HEK293T (cell line): ENCODE data around the gene MS4A1.
"Not testable (repeated sequence)": the region's sequence is repeated elsewhere in the genome, so short reads cannot be mapped to it uniquely, and the experiment has no call there.

ENCODE experiments used
- CTCF ChIA-PET: fragments of 350-600 bp; formaldehyde crosslinking; extraction: SDS; loops from one replicate; lab custom pipeline; 2021; ENCODE audit warnings: antibody characterized with exemption, inconsistent platforms; lab: Yijun Ruan, JAX
- POLR2A ChIA-PET: fragments of 350-600 bp; formaldehyde crosslinking; extraction: SDS; loops from one replicate; lab custom pipeline; 2020; ENCODE audit warnings: antibody characterized with exemption, inconsistent platforms; lab: Yijun Ruan, JAX
- DNase-seq: peaks from one replicate; pipeline ENCODE4 v3.0.0; 2012; ENCODE audit warnings: mixed read lengths; ENCODE audit errors: extremely low spot score
- ARNT ChIP-seq: fragments of 450-650 bp; IDR thresholded peaks from 2 replicates; pipeline ENCODE4 v1.6.1; 2017; ENCODE audit warnings: mild to moderate bottlenecking
- BHLHE40 ChIP-seq: fragments of 450-650 bp; IDR thresholded peaks from 2 replicates; pipeline ENCODE4 v1.6.1; 2016; ENCODE audit warnings: mild to moderate bottlenecking, moderate library complexity, borderline replicate concordance
- CTBP1 ChIP-seq: fragments of 450-650 bp; IDR thresholded peaks from 2 replicates; pipeline ENCODE4 v1.6.1; 2016; ENCODE audit warnings: borderline replicate concordance
- ELF4 ChIP-seq: fragments of 450-650 bp; IDR thresholded peaks from 2 replicates; pipeline ENCODE4 v1.6.1; 2017; ENCODE audit warnings: antibody characterized with exemption
- FOXA1 ChIP-seq: fragments of 450-650 bp; IDR thresholded peaks from 2 replicates; pipeline ENCODE4 v1.6.1; 2016; ENCODE audit warnings: mild to moderate bottlenecking
- FOXK2 ChIP-seq: fragments of 450-650 bp; IDR thresholded peaks from 2 replicates; pipeline ENCODE4 v1.6.1; 2016; ENCODE audit warnings: mild to moderate bottlenecking
- FOXM1 ChIP-seq: fragments of 450-650 bp; IDR thresholded peaks from 2 replicates; pipeline ENCODE4 v1.6.1; 2017; ENCODE audit warnings: mild to moderate bottlenecking, borderline replicate concordance
- HDGF ChIP-seq: fragments of 450-650 bp; IDR thresholded peaks from 2 replicates; pipeline ENCODE4 v1.6.1; 2017; ENCODE audit warnings: antibody characterized with exemption, borderline replicate concordance
- L3MBTL2 ChIP-seq: fragments of 450-650 bp; conservative IDR thresholded peaks from 2 replicates; pipeline ENCODE4 v1.6.1; 2016; ENCODE audit warnings: mild to moderate bottlenecking
- LEF1 ChIP-seq: fragments of 450-650 bp; IDR thresholded peaks from 2 replicates; pipeline ENCODE4 v1.6.1; 2017; ENCODE audit warnings: mild to moderate bottlenecking, borderline replicate concordance
- NFRKB ChIP-seq: fragments of 450-650 bp; IDR thresholded peaks from 2 replicates; pipeline ENCODE4 v1.6.1; 2016; ENCODE audit warnings: mild to moderate bottlenecking, moderate library complexity
- SP1 ChIP-seq: fragments of 450-650 bp; IDR thresholded peaks from 2 replicates; pipeline ENCODE4 v1.6.1; 2017
- SUZ12 ChIP-seq: fragments of 450-650 bp; IDR thresholded peaks from 2 replicates; pipeline ENCODE4 v1.6.1; 2016; ENCODE audit warnings: mild to moderate bottlenecking
- TARDBP ChIP-seq: fragments of 450-650 bp; IDR thresholded peaks from 2 replicates; pipeline ENCODE4 v1.6.1; 2016
- ZNF384 ChIP-seq: fragments of 450-650 bp; IDR thresholded peaks from 2 replicates; pipeline ENCODE4 v1.6.1; 2016
- TF ChIP-seq, protein P1 (sequence below): fragments of 450-650 bp; IDR thresholded peaks from 2 replicates; pipeline ENCODE4 v1.6.1; 2016

The MS4A1 gene

DNA sequence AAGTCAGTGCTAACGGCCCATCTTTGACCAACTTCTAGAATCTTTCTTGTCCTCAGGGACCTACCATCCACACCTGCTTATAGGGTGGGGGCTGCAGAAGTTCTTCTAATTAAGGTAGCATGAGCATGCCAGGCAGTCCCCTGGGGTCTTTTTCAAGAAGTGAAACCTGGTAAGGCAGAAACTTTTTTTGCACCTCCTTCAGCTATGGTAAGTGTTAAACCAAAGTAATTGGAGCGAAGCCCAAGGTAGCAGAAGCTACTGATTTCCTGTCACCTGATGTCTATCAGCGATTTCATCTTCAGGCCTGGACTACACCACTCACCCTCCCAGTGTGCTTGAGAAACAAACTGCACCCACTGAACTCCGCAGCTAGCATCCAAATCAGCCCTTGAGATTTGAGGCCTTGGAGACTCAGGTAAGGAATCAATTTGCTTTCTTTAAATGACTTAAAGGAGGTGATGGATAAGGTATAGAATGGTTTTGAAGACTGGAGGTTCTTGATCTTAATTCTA, at the start of gene MS4A1:
MS4A1 (plus strand) TSS at position 317 of the 512 bp plus-strand sequence. CDS start 6,528 bp downstream, outside the sequence.
- ChIA-PET POLR2A (no interaction called here), CTCF (no interaction called here)
- no peak for TF ChIP-seq LEF1
- DNase-seq, result no peak

DNA sequence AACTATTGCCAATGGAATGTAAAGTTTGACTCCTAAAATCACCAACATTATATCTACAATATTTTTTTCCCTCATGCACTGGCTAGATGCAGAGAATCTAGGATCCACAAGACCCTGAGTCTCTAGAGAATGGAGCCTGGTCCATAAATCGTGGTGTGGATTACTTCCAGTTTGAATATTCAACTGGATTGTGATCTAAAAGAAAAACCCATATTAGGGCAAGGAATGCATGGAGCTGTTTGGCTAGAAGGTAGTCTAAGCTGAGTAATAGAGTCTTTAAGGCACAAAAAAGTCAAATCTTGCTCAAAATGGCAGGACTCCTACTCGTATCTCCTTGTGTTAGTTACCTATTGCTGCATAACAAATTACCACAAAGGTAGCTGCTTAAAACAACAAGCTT, 35.6 kb upstream of the MS4A1 start:
- ChIA-PET CTCF (no interaction called here), POLR2A (no interaction called here)
- no peak for TF ChIP-seq L3MBTL2
- TF ChIP-seq ZNF384, result no peak
- DNase-seq, result no peak

DNA sequence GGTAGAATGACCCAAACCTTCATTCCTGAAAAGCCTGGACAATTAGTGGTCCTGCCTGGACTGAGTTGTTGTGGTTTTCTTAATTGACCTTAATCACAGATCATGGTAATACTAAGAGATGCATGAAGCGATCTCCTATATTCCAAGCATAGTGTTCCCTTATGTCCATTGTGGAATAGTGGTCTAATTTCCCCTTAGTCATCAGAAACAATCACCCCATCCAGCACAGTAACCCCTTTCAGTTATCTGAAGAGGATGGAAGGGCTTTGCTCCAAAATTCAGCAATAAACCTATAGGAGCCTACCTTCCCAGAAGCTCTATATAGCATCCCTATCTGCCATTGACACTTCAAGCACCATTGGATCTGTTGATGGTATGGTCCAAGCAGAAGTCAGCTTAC, 33.0 kb upstream of the MS4A1 start:
- no peak for DNase-seq
- TF ChIP-seq SUZ12 (no peak), CTBP1 (no peak), HDGF (no peak)
- ChIA-PET POLR2A (no interaction called here), CTCF (no interaction called here)

DNA sequence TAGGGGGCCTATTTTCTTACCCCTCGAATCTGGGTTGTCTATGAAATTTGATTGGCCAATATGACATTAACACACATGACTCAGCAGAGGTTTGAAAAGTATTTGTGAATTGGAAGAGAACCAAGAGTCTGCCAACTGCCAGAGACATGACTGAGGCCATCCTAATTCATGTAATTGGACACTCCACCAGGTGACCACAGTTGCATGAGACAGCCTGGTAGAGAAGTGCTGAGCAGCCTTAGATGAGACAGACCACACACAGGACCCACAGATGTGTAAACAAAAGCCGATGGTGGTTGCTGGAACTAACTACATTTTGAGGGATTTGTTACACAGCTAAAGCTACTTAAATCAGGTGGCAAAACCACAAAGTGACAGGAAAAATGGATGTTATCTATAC, 27.1 kb upstream of the MS4A1 start:
- POLR2A ChIA-PET, result no interaction called here
- CTCF ChIA-PET, result no interaction called here
- TF ChIP-seq CTBP1, result no peak
- TF ChIP-seq BHLHE40, result no peak
- TF ChIP-seq TARDBP, result no peak
- TF ChIP-seq SP1, result no peak
- TF ChIP-seq HDGF, result no peak
- no peak for TF ChIP-seq L3MBTL2
- TF ChIP-seq FOXA1, result no peak
- no peak for TF ChIP-seq ARNT
- TF ChIP-seq NFRKB, result no peak
- DNase-seq, result no peak

DNA sequence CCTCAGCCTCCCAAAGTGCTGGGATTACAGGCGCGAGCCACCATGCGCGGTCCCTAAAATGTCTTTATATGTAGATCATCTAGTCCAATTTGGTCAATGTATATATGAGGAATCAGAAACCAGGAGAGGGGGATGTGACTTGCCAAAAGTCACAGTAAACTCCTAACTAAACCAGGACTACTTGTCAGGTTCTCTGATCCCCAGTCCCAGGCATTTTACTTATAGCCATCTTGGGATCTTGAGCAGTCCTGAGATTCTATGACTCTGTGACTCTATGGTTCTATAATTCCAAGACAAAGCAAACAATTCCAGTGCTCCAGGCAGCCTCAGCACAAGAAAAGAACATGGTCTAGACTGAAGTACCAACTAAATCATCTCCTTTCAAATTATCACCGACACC, 26.4 kb upstream of the MS4A1 start, which contains the start of gene MS4A5:
MS4A5 (plus strand) TSS at position 301 of the 400 bp plus-strand sequence. CDS start 103 bp downstream, outside the sequence.
- DNase-seq, result no peak
- CTCF ChIA-PET, result no interaction called here
- POLR2A ChIA-PET, result no interaction called here
- TF ChIP-seq SP1, result no peak
- no peak for TF ChIP-seq ARNT
- no peak for TF ChIP-seq FOXM1

DNA sequence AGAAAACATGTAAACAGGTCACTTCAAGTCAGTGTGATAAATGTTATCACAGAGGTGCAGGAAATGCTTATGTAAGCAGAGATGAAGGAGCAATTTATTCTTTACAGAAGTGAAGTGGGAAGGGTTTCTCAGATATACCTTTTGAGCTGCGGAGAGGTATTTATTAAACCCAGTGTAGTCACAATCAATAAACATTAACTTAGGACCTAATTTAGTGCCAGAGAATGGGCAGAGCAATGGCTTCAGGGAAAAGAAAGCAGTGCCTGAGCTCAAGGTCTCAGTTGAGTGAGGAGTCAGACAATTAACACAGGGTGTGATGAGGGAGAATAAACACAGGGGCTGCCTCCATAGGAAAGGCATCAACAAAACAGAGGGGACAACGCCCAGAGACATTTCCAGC, 24.4 kb upstream of the MS4A1 start:
- no peak for TF ChIP-seq BHLHE40
- no peak for TF ChIP-seq TARDBP
- TF ChIP-seq CTBP1, result no peak
- TF ChIP-seq, protein P1, sequence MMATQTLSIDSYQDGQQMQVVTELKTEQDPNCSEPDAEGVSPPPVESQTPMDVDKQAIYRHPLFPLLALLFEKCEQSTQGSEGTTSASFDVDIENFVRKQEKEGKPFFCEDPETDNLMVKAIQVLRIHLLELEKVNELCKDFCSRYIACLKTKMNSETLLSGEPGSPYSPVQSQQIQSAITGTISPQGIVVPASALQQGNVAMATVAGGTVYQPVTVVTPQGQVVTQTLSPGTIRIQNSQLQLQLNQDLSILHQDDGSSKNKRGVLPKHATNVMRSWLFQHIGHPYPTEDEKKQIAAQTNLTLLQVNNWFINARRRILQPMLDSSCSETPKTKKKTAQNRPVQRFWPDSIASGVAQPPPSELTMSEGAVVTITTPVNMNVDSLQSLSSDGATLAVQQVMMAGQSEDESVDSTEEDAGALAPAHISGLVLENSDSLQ, result no peak
- no peak for TF ChIP-seq ZNF384
- no peak for TF ChIP-seq ELF4
- TF ChIP-seq NFRKB, result no peak
- TF ChIP-seq HDGF, result no peak
- no peak for TF ChIP-seq LEF1
- TF ChIP-seq ARNT, result no peak
- TF ChIP-seq FOXA1, result no peak
- TF ChIP-seq FOXK2, result no peak
- TF ChIP-seq FOXM1, result no peak
- no peak for TF ChIP-seq L3MBTL2
- TF ChIP-seq SUZ12, result no peak
- TF ChIP-seq SP1, result no peak
- no peak for DNase-seq
- POLR2A ChIA-PET, result no interaction called here
- CTCF ChIA-PET, result no interaction called here

DNA sequence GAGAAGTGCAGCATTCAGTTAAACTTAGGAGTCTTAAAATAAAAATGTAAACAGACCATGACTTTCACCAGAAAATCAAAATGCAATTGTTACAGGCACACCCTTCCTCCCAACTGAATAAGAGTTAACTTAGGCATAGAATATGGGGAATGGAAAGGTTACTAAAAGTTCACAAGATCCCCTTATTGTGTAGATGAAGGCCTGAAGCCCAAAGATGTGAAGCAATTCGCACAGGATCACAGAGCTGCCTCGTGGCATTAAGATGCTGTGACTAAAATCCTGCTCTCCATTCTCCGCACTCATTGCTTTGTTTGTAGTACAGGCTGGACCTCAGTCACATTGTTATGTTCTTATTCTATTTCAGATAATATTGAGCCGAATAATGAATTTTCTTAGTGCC, 22.2 kb upstream of the MS4A1 start:
- CTCF ChIA-PET, result no interaction called here
- POLR2A ChIA-PET, result no interaction called here
- DNase-seq, result no peak

DNA sequence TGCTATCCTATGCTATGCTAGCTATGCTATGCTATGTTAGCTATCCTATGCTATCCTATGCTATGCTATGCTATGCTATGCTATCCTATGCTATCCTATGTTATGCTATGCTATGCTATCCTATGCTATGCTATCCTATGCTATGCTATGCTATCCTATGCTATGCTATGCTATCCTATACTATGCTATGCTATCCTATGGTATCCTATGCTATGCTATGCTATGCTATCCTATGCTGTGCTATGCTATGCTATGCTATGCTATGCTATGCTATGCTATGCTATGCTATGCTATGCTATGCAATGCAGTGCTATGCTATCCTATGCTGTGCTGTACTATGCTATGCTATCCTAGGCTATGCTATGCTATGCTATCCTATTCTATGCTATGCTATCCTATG, 8.6 kb upstream of the MS4A1 start:
- no peak for TF ChIP-seq LEF1
- no peak for TF ChIP-seq FOXA1
- no peak for TF ChIP-seq HDGF
- no peak for TF ChIP-seq ARNT
- no peak for TF ChIP-seq NFRKB
- no peak for TF ChIP-seq CTBP1
- no peak for TF ChIP-seq BHLHE40
- no peak for TF ChIP-seq ZNF384
- no peak for TF ChIP-seq SP1
- TF ChIP-seq ELF4, result no peak
- no peak for DNase-seq
- ChIA-PET POLR2A (no interaction called here), CTCF (no interaction called here)

More for the DNA sequence above, 22.2 kb upstream of the MS4A1 start:
- no peak for TF ChIP-seq BHLHE40

DNA sequence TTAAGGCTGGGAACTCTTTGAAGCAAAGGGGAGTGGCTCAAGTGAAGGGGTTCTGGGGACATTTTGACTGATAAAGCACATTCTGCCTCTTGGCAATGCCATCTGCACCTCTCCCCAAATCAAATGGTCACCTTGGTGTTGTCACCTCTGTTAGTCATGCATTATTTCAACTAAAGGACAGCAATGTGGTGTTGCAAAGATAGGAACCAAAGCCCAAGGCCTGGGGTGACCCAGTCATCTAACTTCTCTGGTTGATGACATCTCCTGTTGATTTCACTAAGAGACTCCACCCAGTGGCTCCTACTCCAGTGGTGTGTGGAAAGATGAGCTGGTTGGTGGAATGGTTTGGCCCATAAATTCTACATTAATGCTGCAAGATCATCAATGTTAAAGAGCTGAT, 7.8 kb upstream of the MS4A1 start:
- POLR2A ChIA-PET, result no interaction called here
- TF ChIP-seq SP1, result no peak
- TF ChIP-seq, protein P1, result no peak
- no peak for TF ChIP-seq FOXA1
- no peak for TF ChIP-seq ELF4
- no peak for TF ChIP-seq NFRKB
- TF ChIP-seq TARDBP, result no peak
- no peak for TF ChIP-seq BHLHE40
- TF ChIP-seq LEF1, result no peak
- TF ChIP-seq FOXM1, result no peak
- DNase-seq, result no peak
- CTCF ChIA-PET, result no interaction called here

DNA sequence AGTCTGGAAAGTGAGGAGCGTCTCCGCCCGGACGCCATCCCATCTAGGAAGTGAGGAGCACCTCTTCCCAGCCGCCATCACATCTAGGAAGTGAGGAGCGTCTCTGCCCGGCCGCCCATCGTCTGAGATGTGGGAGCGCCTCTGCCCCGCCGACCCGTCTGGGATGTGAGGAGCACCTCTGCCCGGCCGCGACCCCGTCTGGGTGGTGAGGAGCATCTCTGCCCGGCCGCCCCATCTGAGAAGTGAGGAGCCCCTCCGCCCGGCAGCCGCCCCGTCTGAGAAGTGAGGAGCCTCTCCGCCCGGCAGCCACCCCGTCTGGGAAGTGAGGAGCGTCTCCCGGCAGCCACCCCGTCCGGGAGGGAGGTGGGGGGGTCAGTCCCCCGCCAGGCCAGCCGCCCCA, 4.5 kb upstream of the MS4A1 start:
- DNase-seq, POLR2A ChIA-PET, CTCF ChIA-PET: not testable (repeated sequence)
